H1 (cell line): Measurements from ENCODE around the gene SCRG1. TPM values are rescaled to one million over a fixed set of nuclear protein-coding genes. Genes with fewer than 3 reads are reported as not detected.

Source experiments
- CTCF ChIA-PET: fragments of 300-600 bp; sonication (Branson Sonifier 250); formaldehyde crosslinking; loops from one replicate; lab custom pipeline; 2021; ENCODE audit not compliant: partially characterized antibody; lab: Charles Lee
- POLR2A ChIA-PET: fragments of 300-600 bp; sonication (Branson Sonifier 250); formaldehyde crosslinking; loops from one replicate; lab custom pipeline; 2021; ENCODE audit warnings: inconsistent platforms; ENCODE audit not compliant: partially characterized antibody; lab: Charles Lee
- DNase-seq, 2 experiments: peaks; one replicate each; pipeline versions ENCODE4 v3.0.0 to v3.0.0-alpha.2; 2010 to 2022; ENCODE audit warnings: low spot score in 2 of 2, low read depth in 1 of 2, mixed read lengths in 1 of 2
- FAIRE-seq: peaks from 2 replicates; lab custom pipeline; 2011; peaks lifted over from hg19 to GRCh38; lab: Jason Lieb, UNC
- H2AFZ ChIP-seq: 2 replicates; pipeline ENCODE4 v1.8.1; 2012; ENCODE audit warnings: low read length, inconsistent platforms
- H2AK5ac ChIP-seq: 2 replicates; pipeline ENCODE4 v1.6.1; 2013; ENCODE audit warnings: low read depth, low read length
- H2BK120ac ChIP-seq: replicated peaks from 2 replicates; pipeline ENCODE3; 2013; ENCODE audit warnings: low read depth, low read length, inconsistent platforms
- H2BK12ac ChIP-seq: 2 replicates; pipeline ENCODE4 v1.6.1; 2013; ENCODE audit warnings: low read depth, low read length
- H2BK15ac ChIP-seq: 2 replicates; pipeline ENCODE4 v1.6.1; 2013; ENCODE audit warnings: low read length
- H2BK20ac ChIP-seq: 2 replicates; pipeline ENCODE4 v1.6.1; 2013; ENCODE audit warnings: low read length
- H2BK5ac ChIP-seq: 2 replicates; pipeline ENCODE4 v1.6.1; 2013; ENCODE audit warnings: low read depth, low read length
- H3K14ac ChIP-seq: 2 replicates; pipeline ENCODE4 v1.6.1; 2013; ENCODE audit warnings: inconsistent platforms; ENCODE audit not compliant: insufficient read length
- H3K18ac ChIP-seq: 2 replicates; pipeline ENCODE4 v1.6.1; 2013; ENCODE audit warnings: low read length; ENCODE audit errors: extremely low read depth
- H3K23ac ChIP-seq: 2 replicates; pipeline ENCODE4 v1.6.1; 2013; ENCODE audit warnings: inconsistent platforms; ENCODE audit not compliant: insufficient read length
- H3K23me2 ChIP-seq: 2 replicates; pipeline ENCODE4 v1.6.1; 2013; ENCODE audit warnings: low read depth, low read length
- H3K27ac ChIP-seq: 2 replicates; pipeline ENCODE4 v1.6.1; 2011; ENCODE audit warnings: low read depth, low read length, inconsistent platforms
- H3K27me3 ChIP-seq, 4 experiments: replicated peaks in 1 of 4; 1 replicate in 1 of 4; 2 replicates in 3 of 4; pipeline versions ENCODE4 v1.6.1 to v1.8.1; 2011 to 2013; ENCODE audit warnings: low read length in 3 of 4, mild to moderate bottlenecking in 3 of 4, inconsistent platforms in 2 of 4, mixed read lengths in 2 of 4, moderate library complexity in 1 of 4; ENCODE audit not compliant: control insufficient read depth in 3 of 4, insufficient read depth in 3 of 4; ENCODE audit errors: extremely low read depth in 1 of 4
- H3K36me3 ChIP-seq, 4 experiments: 2 replicates each; pipeline versions ENCODE4 v1.6.1 to v1.8.1; 2011 to 2013; ENCODE audit warnings: mild to moderate bottlenecking in 4 of 4, low read length in 3 of 4, moderate library complexity in 2 of 4, control low read depth in 1 of 4, inconsistent platforms in 1 of 4; ENCODE audit not compliant: insufficient read depth in 4 of 4, control insufficient read depth in 2 of 4
- H3K4ac ChIP-seq: replicated peaks from 2 replicates; pipeline ENCODE3; 2013; ENCODE audit warnings: low read length, low read depth, mixed read lengths, inconsistent platforms; ENCODE audit not compliant: insufficient read length
- H3K4me1 ChIP-seq, 4 experiments: replicated peaks in 1 of 4; 1 replicate in 1 of 4; 2 replicates in 3 of 4; pipeline versions ENCODE4 v1.6.1 to v1.8.1; 2011 to 2013; ENCODE audit warnings: low read length in 3 of 4, inconsistent platforms in 2 of 4, mixed read lengths in 1 of 4; ENCODE audit not compliant: insufficient read depth in 4 of 4, control insufficient read depth in 3 of 4
- H3K4me2 ChIP-seq, 2 experiments: 2 replicates each; pipeline versions ENCODE4 v1.6.1 to v1.8.1; 2011 to 2013; ENCODE audit warnings: low read depth in 2 of 2, low read length in 2 of 2, control low read depth in 1 of 2, inconsistent platforms in 1 of 2, mild to moderate bottlenecking in 1 of 2; ENCODE audit not compliant: insufficient read depth in 1 of 2
- H3K4me3 ChIP-seq, 4 experiments: fragments of 200-600, 300-600 bp in 1 of 4; sonication (generic), shearing (Covaris generic), sonication (Bioruptor Twin) in 1 of 4; 2 replicates each; pipeline versions ENCODE4 v1.5.1 to v1.8.1; 2011 to 2016; ENCODE audit warnings: low read length in 4 of 4, low read depth in 3 of 4, control low read depth in 2 of 4, inconsistent platforms in 2 of 4, mild to moderate bottlenecking in 2 of 4, mixed read lengths in 1 of 4, moderate library complexity in 1 of 4; ENCODE audit not compliant: insufficient read depth in 2 of 4; ENCODE audit errors: extremely low read depth in 1 of 4
- H3K56ac ChIP-seq: replicated peaks from 2 replicates; pipeline ENCODE3; 2013; ENCODE audit warnings: low read depth, mild to moderate bottlenecking, mixed read lengths, low read length, inconsistent platforms; ENCODE audit not compliant: insufficient read length
- H3K79me1 ChIP-seq: 2 replicates; pipeline ENCODE4 v1.6.1; 2013; ENCODE audit warnings: low read depth, low read length, control low read depth
- H3K79me2 ChIP-seq, 2 experiments: 2 replicates each; pipeline versions ENCODE4 v1.6.1 to v1.8.1; 2012 to 2013; ENCODE audit warnings: low read length in 2 of 2, mild to moderate bottlenecking in 2 of 2, inconsistent platforms in 1 of 2; ENCODE audit not compliant: insufficient read depth in 2 of 2, control insufficient read depth in 1 of 2
- H3K9ac ChIP-seq, 4 experiments: replicated peaks in 1 of 4; 1 replicate in 1 of 4; 2 replicates in 3 of 4; pipeline versions ENCODE4 v1.6.1 to v1.8.1; 2011 to 2013; ENCODE audit warnings: low read depth in 3 of 4, low read length in 3 of 4, control low read depth in 2 of 4, mild to moderate bottlenecking in 2 of 4, moderate library complexity in 2 of 4, inconsistent platforms in 1 of 4; ENCODE audit errors: extremely low read depth in 1 of 4
- H3K9me3 ChIP-seq, 2 experiments: 2 replicates each; pipeline versions ENCODE4 v1.6.1 to v1.8.1; 2012 to 2013; ENCODE audit warnings: mild to moderate bottlenecking in 2 of 2, moderate library complexity in 2 of 2, control low read depth in 1 of 2, inconsistent platforms in 1 of 2, low read depth in 1 of 2, low read length in 1 of 2, mixed read lengths in 1 of 2; ENCODE audit not compliant: insufficient read depth in 2 of 2
- H4K20me1 ChIP-seq, 2 experiments: replicated peaks in 1 of 2; 2 replicates each; pipeline versions ENCODE3 to v1.8.1; 2011 to 2013; ENCODE audit warnings: inconsistent platforms in 2 of 2, low read length in 2 of 2, mild to moderate bottlenecking in 1 of 2; ENCODE audit not compliant: insufficient read depth in 2 of 2, control insufficient read depth in 1 of 2
- H4K5ac ChIP-seq: 2 replicates; pipeline ENCODE4 v1.6.1; 2013; ENCODE audit warnings: low read length, low read depth, mixed read lengths, inconsistent platforms; ENCODE audit not compliant: insufficient read length
- H4K8ac ChIP-seq: 2 replicates; pipeline ENCODE4 v1.8.0; 2013; ENCODE audit warnings: mild to moderate bottlenecking, moderate library complexity, low read length, inconsistent platforms; ENCODE audit not compliant: insufficient read depth; ENCODE audit errors: extremely low read depth
- H4K91ac ChIP-seq: replicated peaks from 2 replicates; pipeline ENCODE3; 2013; ENCODE audit warnings: low read length, mixed read lengths, inconsistent platforms; ENCODE audit not compliant: insufficient read length
- BRCA1 ChIP-seq: IDR thresholded peaks from 2 replicates; pipeline ENCODE4 v1.6.1; 2012; ENCODE audit warnings: low read depth, low read length, improper control_type of control experiment
- CBX8 ChIP-seq: fragments of 300-800, 300-1000 bp; sonication (generic); IDR thresholded peaks from 2 replicates; pipeline ENCODE4 v1.7.1; 2016; ENCODE audit warnings: low read depth, low read length, borderline replicate concordance
- CHD2 ChIP-seq: IDR thresholded peaks from 2 replicates; pipeline ENCODE4 v1.6.1; 2012; ENCODE audit warnings: low read length, improper control_type of control experiment
- CTBP2 ChIP-seq: IDR thresholded peaks from 2 replicates; pipeline ENCODE4 v1.7.0; 2011; ENCODE audit warnings: borderline replicate concordance, mild to moderate bottlenecking, moderate library complexity, mixed read lengths, low read length; ENCODE audit not compliant: insufficient read depth, insufficient read length
- EZH2 ChIP-seq: fragments of 200-600 bp; sonication (generic); IDR thresholded peaks from 2 replicates; pipeline ENCODE4 v1.7.1; 2012; ENCODE audit warnings: low read depth, mild to moderate bottlenecking, moderate library complexity, low read length, inconsistent platforms; ENCODE audit not compliant: severe bottlenecking
- JUN ChIP-seq: IDR thresholded peaks from 2 replicates; pipeline ENCODE4 v1.6.1; 2011; ENCODE audit warnings: low read depth, mild to moderate bottlenecking, improper control_type of control experiment, low read length
- NRF1 ChIP-seq: IDR thresholded peaks from 2 replicates; pipeline ENCODE4 v1.6.1; 2011; ENCODE audit warnings: mild to moderate bottlenecking, low read depth, low read length, improper control_type of control experiment
- SAP30 ChIP-seq: fragments of 300-600 bp; sonication (generic); IDR thresholded peaks from 2 replicates; pipeline ENCODE4 v1.7.1; 2012; ENCODE audit warnings: low read length, moderate library complexity, mild to moderate bottlenecking, inconsistent platforms; ENCODE audit not compliant: insufficient read depth, insufficient replicate concordance
- SIRT6 ChIP-seq: IDR thresholded peaks from one replicate; pipeline ENCODE4 v1.7.1; 2012; ENCODE audit warnings: low read length, inconsistent platforms
- SP4 ChIP-seq: IDR thresholded peaks from 2 replicates; pipeline ENCODE4 v1.6.1; 2012; ENCODE audit warnings: low read length, inconsistent platforms
- TAF1 ChIP-seq: IDR thresholded peaks from 2 replicates; pipeline ENCODE4 v1.6.1; 2011; ENCODE audit warnings: mild to moderate bottlenecking, low read depth, low read length
- ZNF274 ChIP-seq: IDR thresholded peaks from 2 replicates; pipeline ENCODE4 v1.7.0; 2012; ENCODE audit warnings: low read length, borderline replicate concordance; ENCODE audit errors: extremely low read depth
- WGBS, 2 experiments: shearing (Covaris generic) in 1 of 2; methylation state at CpG; one replicate each; pipeline versions ENCODE4 v1.1.6 to v1.1.7; 2013 to 2015; ENCODE audit warnings: low lambda C conversion rate in 2 of 2, mixed read lengths in 2 of 2, inconsistent platforms in 1 of 2, low coverage in 1 of 2, missing lambda C conversion rate in 1 of 2; ENCODE audit not compliant: insufficient replicate concordance in 2 of 2, insufficient coverage in 1 of 2, insufficient read length in 1 of 2; ENCODE audit errors: extremely low coverage in 1 of 2, missing lambda C conversion rate in 1 of 2; 5-methylcytosine and 5-hydroxymethylcytosine counted together
- polyA plus RNA-seq, 7 experiments: library from polyadenylated mRNA; depleted of rRNA in 3 of 7; stranded (reverse) in 5 of 7; unstranded in 2 of 7; fragments of >200 nt in 5 of 7; fragments of 200-250 nt in 2 of 7; gene quantifications; 1 replicate in 5 of 7; 2 replicates in 1 of 7; 4 replicates in 1 of 7; pipeline versions ENCODE4 v1.2.1 to v1.2.3, GENCODE V29; 2011 to 2013; ENCODE audit warnings: missing spikeins in 2 of 7, mixed read lengths in 2 of 7
- total RNA-seq: library from RNA; stranded (reverse); fragmentation: NEBNext Ultra II Directional; extraction: Animal tissue kit (Norgen Biotek cat#: 25700); gene quantifications from 2 replicates; pipeline ENCODE4 v1.2.1, GENCODE V29; 2021

Gene SCRG1
- total and polyA plus RNA-seq, 2 of the 8 experiments (the other 6 are each of a cell fraction or from before 2014, with no cell fraction given): not detected

DNA sequence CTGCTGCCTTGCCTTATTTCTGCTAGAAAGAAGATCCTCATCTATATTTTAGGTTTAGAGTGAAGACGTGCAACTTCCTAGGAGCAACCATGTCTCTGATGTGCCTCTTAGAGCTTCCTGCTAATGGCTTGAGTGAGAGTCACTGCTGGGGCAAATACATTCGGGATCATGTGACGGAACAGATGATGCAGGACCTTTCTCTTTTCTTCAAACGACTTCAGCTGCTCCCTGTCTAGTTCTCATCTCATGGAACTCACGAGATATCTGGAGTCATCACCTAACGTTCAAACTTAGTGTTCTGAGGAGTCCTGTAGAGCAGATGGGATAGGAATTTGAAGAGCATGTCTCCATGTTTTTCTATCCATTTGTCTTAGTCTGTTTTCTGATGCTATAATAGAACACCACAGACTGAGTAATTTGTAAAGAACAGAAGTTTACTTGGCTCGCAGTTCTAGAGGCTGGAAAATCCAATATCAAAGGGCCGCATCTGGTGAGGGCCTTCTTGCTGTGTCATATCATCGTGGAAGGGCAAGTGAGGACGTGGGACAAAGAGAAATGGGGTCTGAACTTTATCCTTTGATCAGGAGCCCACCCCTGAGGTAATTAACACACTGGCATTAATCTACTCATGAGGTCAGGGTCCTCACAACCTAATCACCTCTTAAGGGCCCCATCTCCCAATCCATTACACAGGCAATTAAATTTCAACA, 43.5 kb upstream of the SCRG1 start:
- H3K4me1 ChIP-seq: no peaks in the 10 kb centered on the region
- DNase-seq: no peak
- no peak overlapping the region for H4K8ac ChIP-seq
- no peak overlapping the region for H2BK15ac ChIP-seq
- H3K79me2 ChIP-seq: no peaks in the 10 kb centered on the region
- POLR2A ChIA-PET: no interaction called here
- no peaks in the 10 kb centered on the region for H3K23me2 ChIP-seq
- H3K23ac ChIP-seq: no peak overlapping the region
- no peak overlapping the region for H2BK120ac ChIP-seq
- H4K20me1 ChIP-seq: no peaks in the 10 kb centered on the region
- no peaks in the 10 kb centered on the region for H3K36me3 ChIP-seq
- H3K14ac ChIP-seq: no peak overlapping the region
- H3K56ac ChIP-seq: no peak overlapping the region
- H3K4ac ChIP-seq: no peak overlapping the region
- no peak overlapping the region for H3K18ac ChIP-seq
- no peak overlapping the region for H2AFZ ChIP-seq
- H2AK5ac ChIP-seq: no peak overlapping the region
- H3K4me2 ChIP-seq: no peak overlapping the region
- H2BK5ac ChIP-seq: no peak overlapping the region
- H4K91ac ChIP-seq: no peak overlapping the region
- H3K79me1 ChIP-seq: no peaks in the 10 kb centered on the region
- no peak overlapping the region for H2BK12ac ChIP-seq
- no peak overlapping the region for H3K9ac ChIP-seq
- no peak overlapping the region for H4K5ac ChIP-seq
- H2BK20ac ChIP-seq: no peak overlapping the region
- H3K9me3 ChIP-seq: no peaks in the 10 kb centered on the region
- no peak for FAIRE-seq
- WGBS, 2 experiments: 86% methylated on average over 10 of the region's 10 CpGs; no CpG with 5 or more reads in 1 of the 2 experiments
- H3K4me3 ChIP-seq: no peak overlapping the region
- no peaks in the 10 kb centered on the region; a peak in 1 of 7 replicates for H3K27me3 ChIP-seq
- H3K27ac ChIP-seq: no peak overlapping the region
- CTCF ChIA-PET: interaction anchor here (1.2 to 2.0 kb wide), 3 partner anchors 12 to 24 kb away, joined by 3 to 6 read pairs (median 3); no protein-coding TSS in a partner anchor
- no peak for TF ChIP-seq CBX8
- TF ChIP-seq JUN: no peak
- TF ChIP-seq CTBP2: no peak
- no peak for TF ChIP-seq SP4
- TF ChIP-seq TAF1: no peak
- no peak for TF ChIP-seq EZH2
- no peak for TF ChIP-seq CHD2
- TF ChIP-seq SIRT6: no peak
- no peak for TF ChIP-seq ZNF274
- TF ChIP-seq NRF1: no peak
- no peak for TF ChIP-seq BRCA1
- TF ChIP-seq SAP30: no peak
